HepG2 (cell line): ENCODE data around the gene JAK1. TPM values are rescaled to one million over a fixed set of nuclear protein-coding genes. Genes with fewer than 3 reads are reported as not detected.

ENCODE experiments used
- ATAC-seq: fragments of 200-7000 bp; cut with Tn5 transposase; 3 replicates; pipeline ENCODE4 v1.9.1; 2020; ENCODE audit warnings: mild to moderate bottlenecking, moderate library complexity
- BruUV-seq: library from RNA; stranded (reverse); fragments of 400-500 nt; replicated peaks from 2 replicates; lab custom pipeline; 2021; lab: Mats Ljungman, UMichigan
- CTCF ChIA-PET: fragments of 300-600 bp; formaldehyde crosslinking; extraction: SDS; loops from one replicate; lab custom pipeline; 2021; ENCODE audit warnings: low total read pairs, inconsistent platforms, low intra/inter-chr PET ratio; lab: Yijun Ruan, JAX
- POLR2A ChIA-PET: fragments of 350-600 bp; sonication (Branson Sonifier 250); formaldehyde crosslinking; loops from one replicate; lab custom pipeline; 2020; ENCODE audit warnings: antibody characterized with exemption, inconsistent platforms; lab: Yijun Ruan, JAX
- DNase-seq: peaks from one replicate; pipeline ENCODE4 v3.0.0-alpha.2; 2015; ENCODE audit warnings: low spot score
- FAIRE-seq: peaks from 3 replicates; lab custom pipeline; 2011; peaks lifted over from hg19 to GRCh38; lab: Jason Lieb, UNC
- H2AFZ ChIP-seq: one replicate; pipeline ENCODE4 v1.6.1; 2011; ENCODE audit warnings: low read length, inconsistent platforms
- H3K27ac ChIP-seq: fragments of 300-600 bp; 3 replicates; pipeline ENCODE4 v1.8.0; 2011; ENCODE audit warnings: mixed run types, mild to moderate bottlenecking, mixed read lengths, low read length, inconsistent platforms; ENCODE audit not compliant: insufficient read depth; ENCODE audit errors: extremely low read length
- H3K27me3 ChIP-seq, 2 experiments: fragments of 200-600 bp in 1 of 2; 2 replicates in 1 of 2; 3 replicates in 1 of 2; pipeline versions ENCODE4 v1.6.0 to v1.8.0; 2011; ENCODE audit warnings: low read length in 2 of 2, mild to moderate bottlenecking in 2 of 2, moderate library complexity in 2 of 2, inconsistent platforms in 1 of 2; ENCODE audit not compliant: insufficient read depth in 2 of 2, control insufficient read depth in 1 of 2
- H3K36me3 ChIP-seq, 2 experiments: fragments of 200-600 bp in 1 of 2; replicated peaks in 1 of 2; 2 replicates in 1 of 2; 3 replicates in 1 of 2; pipeline versions ENCODE4 v1.5.1 to v1.8.0; 2011; ENCODE audit warnings: low read length in 2 of 2, inconsistent platforms in 1 of 2; ENCODE audit not compliant: insufficient read depth in 2 of 2, control insufficient read depth in 1 of 2
- H3K4me1 ChIP-seq: 2 replicates; pipeline ENCODE4 v1.5.1; 2012; ENCODE audit warnings: low read length, inconsistent platforms; ENCODE audit not compliant: insufficient read depth
- H3K4me2 ChIP-seq: 2 replicates; pipeline ENCODE4 v1.6.0; 2011; ENCODE audit warnings: low read depth, low read length, inconsistent platforms
- H3K4me3 ChIP-seq, 3 experiments: fragments of 200-600 bp in 1 of 3; sonication (generic), shearing (Covaris generic) in 1 of 3; replicated peaks in 1 of 3; 2 replicates each; pipeline ENCODE4 v1.5.1; 2011 to 2016; ENCODE audit warnings: low read length in 3 of 3, inconsistent platforms in 2 of 3, low read depth in 2 of 3, mild to moderate bottlenecking in 2 of 3, control low read depth in 1 of 3, mixed read lengths in 1 of 3; ENCODE audit not compliant: insufficient read depth in 1 of 3
- H3K79me2 ChIP-seq: one replicate; pipeline ENCODE4 v1.6.1; 2011; ENCODE audit warnings: low read length, inconsistent platforms; ENCODE audit not compliant: insufficient read depth
- H3K9ac ChIP-seq: 2 replicates; pipeline ENCODE4 v1.6.0; 2011; ENCODE audit warnings: mild to moderate bottlenecking, low read depth, low read length, inconsistent platforms; ENCODE audit not compliant: insufficient read depth
- H3K9me3 ChIP-seq: 2 replicates; pipeline ENCODE4 v1.5.1; 2012; ENCODE audit warnings: mild to moderate bottlenecking, low read length
- H4K20me1 ChIP-seq: 2 replicates; pipeline ENCODE4 v1.6.0; 2011; ENCODE audit warnings: inconsistent platforms, mild to moderate bottlenecking, low read length, moderate library complexity; ENCODE audit not compliant: insufficient read depth
- BORCS8-MEF2B ChIP-seq: sonication (generic); formaldehyde crosslinking; IDR thresholded peaks from 2 replicates; pipeline ENCODE4 v1.8.0; 2022; ENCODE audit warnings: mild to moderate bottlenecking, missing genetic modification reagents
- CHD2 ChIP-seq: IDR thresholded peaks from 2 replicates; pipeline ENCODE4 v1.6.1; 2011; ENCODE audit warnings: low read depth, low read length, improper control_type of control experiment
- GATAD1 ChIP-seq: IDR thresholded peaks from 2 replicates; pipeline ENCODE4 v1.6.1; 2016; ENCODE audit warnings: missing genetic modification reagents, missing compliant biosample characterization
- ONECUT2 ChIP-seq: sonication (generic); formaldehyde crosslinking; IDR thresholded peaks from 2 replicates; pipeline ENCODE4 v1.4.0; 2020; ENCODE audit warnings: missing genetic modification reagents
- TCF7L2 ChIP-seq: IDR thresholded peaks from 2 replicates; pipeline ENCODE4 v1.6.1; 2011; ENCODE audit warnings: mild to moderate bottlenecking, low read depth, low read length, moderate library complexity
- TOPORS ChIP-seq: sonication (generic); formaldehyde crosslinking; IDR thresholded peaks from 2 replicates; pipeline ENCODE4 v1.8.0; 2023; ENCODE audit warnings: mild to moderate bottlenecking, missing genetic modification reagents
- ZNF550 ChIP-seq: sonication (generic); formaldehyde crosslinking; IDR thresholded peaks from 2 replicates; pipeline ENCODE4 v1.4.0; 2020; ENCODE audit warnings: mild to moderate bottlenecking, missing genetic modification reagents, borderline replicate concordance
- ZNF569 ChIP-seq: sonication (generic); formaldehyde crosslinking; IDR thresholded peaks from 2 replicates; pipeline ENCODE4 v1.5.0; 2020; ENCODE audit warnings: mild to moderate bottlenecking, missing genetic modification reagents, moderate library complexity, borderline replicate concordance
- ZNF792 ChIP-seq: IDR thresholded peaks from 2 replicates; pipeline ENCODE4 v1.6.1; 2016
- WGBS: methylation state at CpG from one replicate; pipeline ENCODE4 v1.1.6; 2017; ENCODE audit warnings: low lambda C conversion rate; 5-methylcytosine and 5-hydroxymethylcytosine counted together
- in situ Hi-C: cut with HindIII; loops from 2 replicates; pipeline ENCODE4 v1.10.0; 2017; ENCODE audit warnings: low pct_unique_long_range_greater_than_20kb; ENCODE audit not compliant: extremely low pct_ligation_motif_present
- intact Hi-C: fragments of 100-400 bp; cut with micrococcal nuclease; formaldehyde crosslinking; loops from one replicate; pipeline ENCODE4 v1.10.0; 2022; ENCODE audit not compliant: unreplicated experiment
- polyA plus RNA-seq, 8 experiments: library from polyadenylated mRNA; depleted of rRNA in 3 of 8; stranded (reverse) in 7 of 8; unstranded in 1 of 8; fragments of >200 nt; fragmentation: Illumina TruSeq in 4 of 8; extraction: Trizol in 4 of 8; gene quantifications; 2 replicates each; pipeline versions ENCODE4 v1.2.1 to v1.2.3, GENCODE V29; 2011 to 2016; ENCODE audit warnings: low read depth in 4 of 8, missing spikeins in 1 of 8, mixed read lengths in 1 of 8; ENCODE audit not compliant: insufficient read depth in 1 of 8
- total RNA-seq, 5 experiments: library from RNA; depleted of rRNA; stranded (reverse); fragments of >200 nt; fragmentation: Illumina TruSeq; extraction: Trizol; gene quantifications; 2 replicates each; pipeline ENCODE4 v1.2.3, GENCODE V29; 2016; ENCODE audit warnings: low read depth in 1 of 5
- TF ChIP-seq, protein P1 (sequence below): sonication (generic); formaldehyde crosslinking; IDR thresholded peaks from 2 replicates; pipeline ENCODE4 v1.4.0; 2020; ENCODE audit warnings: mild to moderate bottlenecking, missing genetic modification reagents, borderline replicate concordance
- TF ChIP-seq, protein P2 (sequence below): IDR thresholded peaks from 2 replicates; pipeline ENCODE4 v1.6.1; 2016; ENCODE audit warnings: low read depth, missing genetic modification reagents, missing compliant biosample characterization
- TF ChIP-seq, protein P3 (sequence below): sonication (generic); formaldehyde crosslinking; IDR thresholded peaks from 2 replicates; pipeline ENCODE4 v1.5.1; 2020; ENCODE audit warnings: missing genetic modification reagents, mild to moderate bottlenecking, borderline replicate concordance
- TF ChIP-seq, protein P4 (sequence below): sonication (generic); formaldehyde crosslinking; IDR thresholded peaks from 2 replicates; pipeline ENCODE4 v1.8.1; 2023; ENCODE audit warnings: mild to moderate bottlenecking, inconsistent platforms, moderate library complexity, missing genetic modification reagents, borderline replicate concordance

Gene JAK1
- total and polyA plus RNA-seq, 2 of the 13 experiments (the other 11 are each of a cell fraction or from before 2014, with no cell fraction given) = 23.9 to 42.4 TPM

DNA sequence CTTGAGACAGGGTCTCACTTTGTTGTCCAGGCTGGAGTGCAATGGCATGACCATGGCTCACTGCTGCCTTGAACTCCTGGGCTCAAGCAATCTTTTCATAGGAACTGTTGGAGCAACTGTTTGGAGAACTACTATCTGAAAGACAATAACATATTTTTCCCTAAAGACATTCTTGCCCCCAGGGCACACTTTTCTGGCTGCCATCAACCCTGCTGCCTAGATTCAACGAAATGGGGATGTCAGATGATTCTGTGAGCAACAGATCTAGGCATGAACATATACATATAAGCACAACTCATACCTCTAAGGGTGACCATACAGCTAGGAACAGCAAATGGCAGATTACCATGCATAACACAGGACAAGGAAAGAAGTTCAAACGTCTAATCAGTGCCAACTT is 27.4 kb downstream of the JAK1 start:
- no peak for DNase-seq
- no peak overlapping the region for H3K4me2 ChIP-seq
- intact Hi-C loops = no loop called here
- ATAC-seq = no peak
- peaks cover 66% of the 10 kb centered on the region for H3K79me2 ChIP-seq
- H3K27ac ChIP-seq = no peak overlapping the region
- H3K4me3 ChIP-seq = no peak overlapping the region
- no peak overlapping the region for H3K9ac ChIP-seq
- no peaks in the 10 kb centered on the region for H3K36me3 ChIP-seq
- CTCF ChIA-PET = no interaction called here
- POLR2A ChIA-PET = no interaction called here
- no peaks in the 10 kb centered on the region for H4K20me1 ChIP-seq
- FAIRE-seq = no peak
- H3K9me3 ChIP-seq = no peaks in the 10 kb centered on the region
- BruUV-seq = no TSS peak
- no peaks in the 10 kb centered on the region for H3K27me3 ChIP-seq
- H2AFZ ChIP-seq = no peak overlapping the region
- in situ Hi-C loops = no loop called here
- peaks cover 37% of the 10 kb centered on the region for H3K4me1 ChIP-seq
- WGBS = 88% methylated on average over 2 of the region's 2 CpGs
- TF ChIP-seq GATAD1 (CRISPR knock-in tag) (no peak), TCF7L2 (no peak), ZNF550 (CRISPR knock-in tag) (no peak), ZNF569 (CRISPR knock-in tag) (no peak), BORCS8-MEF2B (CRISPR knock-in tag) (no peak), ONECUT2 (CRISPR knock-in tag) (no peak), TOPORS (CRISPR knock-in tag) (no peak), ZNF792 (CRISPR knock-in tag) (no peak), CHD2 (no peak)
- TF ChIP-seq, protein P1, sequence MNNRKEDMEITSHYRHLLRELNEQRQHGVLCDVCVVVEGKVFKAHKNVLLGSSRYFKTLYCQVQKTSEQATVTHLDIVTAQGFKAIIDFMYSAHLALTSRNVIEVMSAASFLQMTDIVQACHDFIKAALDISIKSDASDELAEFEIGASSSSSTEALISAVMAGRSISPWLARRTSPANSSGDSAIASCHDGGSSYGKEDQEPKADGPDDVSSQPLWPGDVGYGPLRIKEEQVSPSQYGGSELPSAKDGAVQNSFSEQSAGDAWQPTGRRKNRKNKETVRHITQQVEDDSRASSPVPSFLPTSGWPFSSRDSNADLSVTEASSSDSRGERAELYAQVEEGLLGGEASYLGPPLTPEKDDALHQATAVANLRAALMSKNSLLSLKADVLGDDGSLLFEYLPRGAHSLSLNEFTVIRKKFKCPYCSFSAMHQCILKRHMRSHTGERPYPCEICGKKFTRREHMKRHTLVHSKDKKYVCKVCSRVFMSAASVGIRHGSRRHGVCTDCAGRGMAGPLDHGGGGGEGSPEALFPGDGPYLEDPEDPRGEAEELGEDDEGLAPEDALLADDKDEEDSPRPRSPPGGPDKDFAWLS = no peak
- TF ChIP-seq, protein P2, sequence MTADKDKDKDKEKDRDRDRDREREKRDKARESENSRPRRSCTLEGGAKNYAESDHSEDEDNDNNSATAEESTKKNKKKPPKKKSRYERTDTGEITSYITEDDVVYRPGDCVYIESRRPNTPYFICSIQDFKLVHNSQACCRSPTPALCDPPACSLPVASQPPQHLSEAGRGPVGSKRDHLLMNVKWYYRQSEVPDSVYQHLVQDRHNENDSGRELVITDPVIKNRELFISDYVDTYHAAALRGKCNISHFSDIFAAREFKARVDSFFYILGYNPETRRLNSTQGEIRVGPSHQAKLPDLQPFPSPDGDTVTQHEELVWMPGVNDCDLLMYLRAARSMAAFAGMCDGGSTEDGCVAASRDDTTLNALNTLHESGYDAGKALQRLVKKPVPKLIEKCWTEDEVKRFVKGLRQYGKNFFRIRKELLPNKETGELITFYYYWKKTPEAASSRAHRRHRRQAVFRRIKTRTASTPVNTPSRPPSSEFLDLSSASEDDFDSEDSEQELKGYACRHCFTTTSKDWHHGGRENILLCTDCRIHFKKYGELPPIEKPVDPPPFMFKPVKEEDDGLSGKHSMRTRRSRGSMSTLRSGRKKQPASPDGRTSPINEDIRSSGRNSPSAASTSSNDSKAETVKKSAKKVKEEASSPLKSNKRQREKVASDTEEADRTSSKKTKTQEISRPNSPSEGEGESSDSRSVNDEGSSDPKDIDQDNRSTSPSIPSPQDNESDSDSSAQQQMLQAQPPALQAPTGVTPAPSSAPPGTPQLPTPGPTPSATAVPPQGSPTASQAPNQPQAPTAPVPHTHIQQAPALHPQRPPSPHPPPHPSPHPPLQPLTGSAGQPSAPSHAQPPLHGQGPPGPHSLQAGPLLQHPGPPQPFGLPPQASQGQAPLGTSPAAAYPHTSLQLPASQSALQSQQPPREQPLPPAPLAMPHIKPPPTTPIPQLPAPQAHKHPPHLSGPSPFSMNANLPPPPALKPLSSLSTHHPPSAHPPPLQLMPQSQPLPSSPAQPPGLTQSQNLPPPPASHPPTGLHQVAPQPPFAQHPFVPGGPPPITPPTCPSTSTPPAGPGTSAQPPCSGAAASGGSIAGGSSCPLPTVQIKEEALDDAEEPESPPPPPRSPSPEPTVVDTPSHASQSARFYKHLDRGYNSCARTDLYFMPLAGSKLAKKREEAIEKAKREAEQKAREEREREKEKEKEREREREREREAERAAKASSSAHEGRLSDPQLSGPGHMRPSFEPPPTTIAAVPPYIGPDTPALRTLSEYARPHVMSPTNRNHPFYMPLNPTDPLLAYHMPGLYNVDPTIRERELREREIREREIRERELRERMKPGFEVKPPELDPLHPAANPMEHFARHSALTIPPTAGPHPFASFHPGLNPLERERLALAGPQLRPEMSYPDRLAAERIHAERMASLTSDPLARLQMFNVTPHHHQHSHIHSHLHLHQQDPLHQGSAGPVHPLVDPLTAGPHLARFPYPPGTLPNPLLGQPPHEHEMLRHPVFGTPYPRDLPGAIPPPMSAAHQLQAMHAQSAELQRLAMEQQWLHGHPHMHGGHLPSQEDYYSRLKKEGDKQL = no peak
- TF ChIP-seq, protein P3, sequence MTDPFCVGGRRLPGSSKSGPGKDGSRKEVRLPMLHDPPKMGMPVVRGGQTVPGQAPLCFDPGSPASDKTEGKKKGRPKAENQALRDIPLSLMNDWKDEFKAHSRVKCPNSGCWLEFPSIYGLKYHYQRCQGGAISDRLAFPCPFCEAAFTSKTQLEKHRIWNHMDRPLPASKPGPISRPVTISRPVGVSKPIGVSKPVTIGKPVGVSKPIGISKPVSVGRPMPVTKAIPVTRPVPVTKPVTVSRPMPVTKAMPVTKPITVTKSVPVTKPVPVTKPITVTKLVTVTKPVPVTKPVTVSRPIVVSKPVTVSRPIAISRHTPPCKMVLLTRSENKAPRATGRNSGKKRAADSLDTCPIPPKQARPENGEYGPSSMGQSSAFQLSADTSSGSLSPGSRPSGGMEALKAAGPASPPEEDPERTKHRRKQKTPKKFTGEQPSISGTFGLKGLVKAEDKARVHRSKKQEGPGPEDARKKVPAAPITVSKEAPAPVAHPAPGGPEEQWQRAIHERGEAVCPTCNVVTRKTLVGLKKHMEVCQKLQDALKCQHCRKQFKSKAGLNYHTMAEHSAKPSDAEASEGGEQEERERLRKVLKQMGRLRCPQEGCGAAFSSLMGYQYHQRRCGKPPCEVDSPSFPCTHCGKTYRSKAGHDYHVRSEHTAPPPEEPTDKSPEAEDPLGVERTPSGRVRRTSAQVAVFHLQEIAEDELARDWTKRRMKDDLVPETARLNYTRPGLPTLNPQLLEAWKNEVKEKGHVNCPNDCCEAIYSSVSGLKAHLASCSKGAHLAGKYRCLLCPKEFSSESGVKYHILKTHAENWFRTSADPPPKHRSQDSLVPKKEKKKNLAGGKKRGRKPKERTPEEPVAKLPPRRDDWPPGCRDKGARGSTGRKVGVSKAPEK (CRISPR knock-in tag) = no peak
- TF ChIP-seq, protein P4, sequence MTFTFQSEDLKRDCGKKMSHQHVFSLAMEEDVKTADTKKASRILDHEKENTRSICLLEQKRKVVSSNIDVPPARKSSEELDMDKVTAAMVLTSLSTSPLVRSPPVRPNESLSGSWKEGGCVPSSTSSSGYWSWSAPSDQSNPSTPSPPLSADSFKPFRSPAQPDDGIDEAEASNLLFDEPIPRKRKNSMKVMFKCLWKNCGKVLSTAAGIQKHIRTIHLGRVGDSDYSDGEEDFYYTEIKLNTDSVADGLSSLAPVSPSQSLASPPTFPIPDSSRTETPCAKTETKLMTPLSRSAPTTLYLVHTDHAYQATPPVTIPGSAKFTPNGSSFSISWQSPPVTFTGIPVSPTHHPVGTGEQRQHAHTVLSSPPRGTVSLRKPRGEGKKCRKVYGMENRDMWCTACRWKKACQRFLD (CRISPR knock-in tag) = no peak
